Medulla oblongata (tissue), 1 donor: Measurements from ENCODE around the gene RBMY1F.
"Not testable (repeated sequence)": the region's sequence is repeated elsewhere in the genome, so short reads cannot be mapped to it uniquely, and the experiment has no call there.

Experiments used
- DNase-seq: peaks from one replicate; pipeline ENCODE4 v3.0.0-alpha.2; 2015; ENCODE audit errors: extremely low spot score

Gene RBMY1F

GRCh38 chrY:22182823-22183222 is at the start of gene RBMY1F:
Gene RBMY1F, minus strand, starts transcription at chrY:22182923. Its CDS starts 1,954 bp downstream, at chrY:22180969.
- not testable (repeated sequence) for DNase-seq

- not testable (repeated sequence) for DNase-seq
These were observed 31.6 kb downstream of the RBMY1F start for GRCh38 chrY:22151144-22151543.

GRCh38 chrY:22141011-22141695 is 41.6 kb downstream of the RBMY1F start:
- DNase-seq: not testable (repeated sequence)

GRCh38 chrY:22134719-22135118 is 48.0 kb downstream of the RBMY1F start:
- not testable (repeated sequence) for DNase-seq

GRCh38 chrY:22130494-22130893 is 52.2 kb downstream of the RBMY1F start:
- DNase-seq: not testable (repeated sequence)
